ENCODE results near the gene PLEKHF1. TPM values are rescaled to one million over a fixed set of nuclear protein-coding genes. Genes with fewer than 3 reads are reported as not detected.

Gene PLEKHF1
- total RNA-seq (2014; rRNA removed) = 15.9 and 19.7 TPM in 2 replicates
- percentile 53 among the genes with signal in this experiment for Bru-seq, nascent RNA
- BruChase-seq, experiment 1, labeled RNA remaining after a 6-hour chase = percentile 56 among the genes with signal in this experiment
- percentile 64 among the genes with signal in this experiment for BruChase-seq, experiment 2, labeled RNA remaining after a 2-hour chase
- long read RNA-seq, transcript PLEKHF1-201 (2 exons, 2,084 nt) = major isoform, 19 of 40 reads
- long read RNA-seq, transcript PLEKHF1-204 (2 exons, 1,357 nt) = minor isoform, 9 of 40 reads
- long read RNA-seq, partial matches to known transcripts = 9 of 40 reads
- long read RNA-seq, other reads (novel, unspliced or antisense) = 2 of 40 reads

DNA sequence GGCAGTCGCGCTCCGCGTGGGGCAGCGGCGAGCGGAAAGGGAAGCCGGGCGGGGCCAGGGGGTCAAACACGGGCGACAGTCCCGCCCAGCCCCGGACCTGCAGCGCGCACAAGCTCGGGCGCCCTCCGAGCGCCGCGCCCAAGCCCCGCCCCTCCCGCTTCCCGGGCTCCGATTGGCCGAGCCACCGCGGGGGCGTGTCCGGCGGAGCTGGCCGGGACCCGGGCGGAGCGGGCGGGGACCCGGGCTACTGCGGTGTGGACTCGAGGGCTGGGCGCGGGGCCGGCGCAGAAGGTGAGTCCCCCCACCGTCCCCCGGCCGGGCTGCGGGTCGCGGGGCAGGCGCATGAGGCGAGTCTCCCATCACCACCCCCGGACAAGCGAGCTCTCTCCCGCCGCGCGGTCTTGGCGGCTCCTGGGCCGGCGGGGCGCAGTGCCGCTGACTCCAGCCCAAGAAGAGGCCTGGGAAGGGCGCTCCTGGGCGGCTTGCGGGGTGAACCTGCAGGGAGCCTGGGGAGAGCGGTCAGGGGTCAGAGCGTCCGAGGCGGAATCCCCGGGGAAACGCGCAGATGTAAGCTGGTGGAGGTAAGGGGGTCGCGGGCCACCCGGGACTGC, at the start of gene PLEKHF1:
PLEKHF1 (plus strand) TSS at position 247 of the 611 bp plus-strand sequence. CDS start 8,379 bp downstream, outside the sequence.
- peak; percentile 74 for ATAC-seq
- no peaks in the 10 kb centered on the region for H3K27me3 ChIP-seq (ENCODE audit: low read length)
- H3K79me2 ChIP-seq (ENCODE audit: low read length) = peaks cover 29% of the 10 kb centered on the region

DNA sequence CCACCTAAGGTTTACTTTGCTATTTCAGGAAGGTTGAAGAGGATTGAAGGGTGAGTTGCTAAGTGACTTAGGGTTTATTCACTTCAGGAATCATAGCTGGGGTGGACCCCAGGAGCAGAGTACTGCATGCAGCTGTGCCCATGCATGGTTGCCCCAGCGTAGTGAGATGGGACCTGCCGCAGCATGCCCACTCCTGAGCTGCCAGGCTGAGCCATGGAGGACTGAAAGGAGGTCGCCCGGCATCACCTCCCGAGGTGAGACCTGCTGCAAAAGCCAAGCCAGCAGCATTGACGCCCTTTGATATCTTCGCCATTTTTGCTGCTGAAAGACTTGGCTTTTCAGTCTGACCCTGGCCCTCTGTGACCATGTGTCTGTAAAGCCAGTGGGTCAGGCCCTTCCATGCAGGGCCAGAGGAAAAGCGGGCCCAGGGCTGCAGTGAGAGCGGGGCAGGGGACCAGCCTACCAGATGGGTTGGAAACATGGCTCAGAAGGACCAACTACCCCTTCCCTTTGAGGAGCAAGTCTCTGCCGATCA, 49.3 kb upstream of the PLEKHF1 start:
- H3F3A ChIP-seq (ENCODE audit: low read length, unreplicated experiment) = no peaks in the 10 kb centered on the region
- H3K9ac ChIP-seq (ENCODE audit: low read length) = no peak overlapping the region
- BruUV-seq (replicated peaks) = no TSS peak
- H3K4me3 ChIP-seq (ENCODE audit: low read length) = no peak overlapping the region
- H3K79me2 ChIP-seq (ENCODE audit: low read length) = no peaks in the 10 kb centered on the region
- ATAC-seq = no peak
- DNase-seq = no peak
- no peaks in the 10 kb centered on the region for H3K9me3 ChIP-seq (ENCODE audit: low read length)
- no peak overlapping the region for H2AFZ ChIP-seq (ENCODE audit: low read length)
- H3K4me1 ChIP-seq (ENCODE audit: insufficient read depth, low read length) = no peaks in the 10 kb centered on the region
- peaks cover 4% of the 10 kb centered on the region; the same call in 1 of the 2 replicates for H3K36me3 ChIP-seq (ENCODE audit: low read depth, low read length)
- H3K27me3 ChIP-seq (ENCODE audit: low read length) = no peaks in the 10 kb centered on the region
- no peaks in the 10 kb centered on the region for H3K9me2 ChIP-seq (replicated peaks; ENCODE audit: low read length)
- POLR2A ChIA-PET (ENCODE audit: unreplicated experiment) = no interaction called here
- no peaks in the 10 kb centered on the region for H4K20me1 ChIP-seq (ENCODE audit: low read length)
- TF ChIP-seq EZH2 (IDR thresholded peaks at IDR 0.05; ENCODE audit: low read length, unreplicated experiment) (no peak), CTCF (conservative IDR thresholded peaks at IDR 0.05; ENCODE audit: low read depth, low read length) (no peak), EZH2phosphoT487 (IDR thresholded peaks at IDR 0.05; ENCODE audit: borderline replicate concordance, low read length) (no peak)
- intact Hi-C loops (cut with micrococcal nuclease) = no loop called here
- no peak overlapping the region for H3K4me2 ChIP-seq (ENCODE audit: low read length)
- no peak overlapping the region for H3K27ac ChIP-seq (ENCODE audit: low read length)
- CTCF ChIA-PET = no interaction called here

More for the DNA sequence above, at the start of gene PLEKHF1:
- no peaks in the 10 kb centered on the region for H3K9me2 ChIP-seq (replicated peaks; ENCODE audit: low read length)
- ChIA-PET POLR2A (ENCODE audit: unreplicated experiment) (interaction anchor here (0.5 kb wide), 1 partner anchor 50 kb away, joined by 3 read pairs; no protein-coding TSS in a partner anchor), CTCF (interaction anchor here (0.6 to 0.9 kb wide), 2 partner anchors 55 to 59 kb away, joined by 3 to 4 read pairs; partner anchors contain the start of gene POP4)
- no peaks in the 10 kb centered on the region for H3F3A ChIP-seq (ENCODE audit: low read length, unreplicated experiment)
- peaks cover 40% of the 10 kb centered on the region for H3K4me1 ChIP-seq (ENCODE audit: insufficient read depth, low read length)
- peak within 1 kb of the TSS; percentile 94 for H3K4me2 ChIP-seq (ENCODE audit: low read length)
- BruUV-seq (replicated peaks) = no TSS peak
- H3K9me3 ChIP-seq (ENCODE audit: low read length) = no peaks in the 10 kb centered on the region
- no peak for TF ChIP-seq CTCF (conservative IDR thresholded peaks at IDR 0.05; ENCODE audit: low read depth, low read length)
- TF ChIP-seq EZH2phosphoT487 (IDR thresholded peaks at IDR 0.05; ENCODE audit: borderline replicate concordance, low read length) = no peak
- no peak for TF ChIP-seq EZH2 (IDR thresholded peaks at IDR 0.05; ENCODE audit: low read length, unreplicated experiment)
- no peaks in the 10 kb centered on the region for H3K36me3 ChIP-seq (ENCODE audit: low read depth, low read length)
- H4K20me1 ChIP-seq (ENCODE audit: low read length) = peaks cover 4% of the 10 kb centered on the region; the same call in 1 of the 2 replicates
- H3K9ac ChIP-seq (ENCODE audit: low read length) = peak within 1 kb of the TSS; percentile 80
- intact Hi-C loops (cut with micrococcal nuclease) = no loop called here
- peak within 1 kb of the TSS; percentile 94 for H3K27ac ChIP-seq (ENCODE audit: low read length)
- peak; percentile 77 for DNase-seq
- H2AFZ ChIP-seq (ENCODE audit: low read length) = peak within 1 kb of the TSS; percentile 73
- H3K4me3 ChIP-seq (ENCODE audit: low read length) = peak within 1 kb of the TSS; percentile 85
